HG03139 (cell line): ENCODE measurements around the gene HMX2.
"Not testable (repeated sequence)": the region's sequence is repeated elsewhere in the genome, so short reads cannot be mapped to it uniquely, and the experiment has no call there.

ENCODE experiments used
- ATAC-seq: cut with Tn5 transposase; IDR thresholded peaks from one replicate; pipeline ENCODE4 v1.9.1; 2021; ENCODE audit not compliant: unreplicated experiment

The HMX2 gene

GRCh38 chr10:123150986-123151736 is 3.2 kb downstream of the HMX2 start:
- no peak for ATAC-seq

GRCh38 chr10:123151737-123152135 is 3.8 kb downstream of the HMX2 start:
- no peak for ATAC-seq

GRCh38 chr10:123153486-123154091 is 5.7 kb downstream of the HMX2 start:
- no peak for ATAC-seq

GRCh38 chr10:123154092-123154710 is 6.3 kb downstream of the HMX2 start, which contains the start of gene BUB3:
TSS of gene BUB3 (plus strand) at chr10:123154402. CDS start at chr10:123154918, 516 bp downstream.
- ATAC-seq: peak; percentile 90

GRCh38 chr10:123154711-123155505 is 7.0 kb downstream of the HMX2 start:
- peak; percentile 36 for ATAC-seq

GRCh38 chr10:123156078-123156477 is 8.1 kb downstream of the HMX2 start:
- ATAC-seq: no peak

- no peak for ATAC-seq
These were observed 9.3 kb downstream of the HMX2 start for GRCh38 chr10:123157210-123157609.

- no peak for ATAC-seq
These were observed 10.7 kb downstream of the HMX2 start for GRCh38 chr10:123158682-123159081.

GRCh38 chr10:123160311-123160980 is 12.5 kb downstream of the HMX2 start:
- ATAC-seq: no peak

GRCh38 chr10:123164319-123164718 is 16.4 kb downstream of the HMX2 start:
- no peak for ATAC-seq

- ATAC-seq: no peak
These were observed 17.6 kb downstream of the HMX2 start for GRCh38 chr10:123165445-123166072.

- no peak for ATAC-seq
These were observed 18.7 kb downstream of the HMX2 start for GRCh38 chr10:123166618-123167017.

GRCh38 chr10:123170961-123171360 is 23.0 kb downstream of the HMX2 start:
- no peak for ATAC-seq

GRCh38 chr10:123171616-123172015 is 23.7 kb downstream of the HMX2 start:
- ATAC-seq: not testable (repeated sequence)

GRCh38 chr10:123175389-123176387 is 27.8 kb downstream of the HMX2 start:
- ATAC-seq: no peak

GRCh38 chr10:123178390-123178789 is 30.5 kb downstream of the HMX2 start:
- not testable (repeated sequence) for ATAC-seq

GRCh38 chr10:123180101-123181090 is 32.5 kb downstream of the HMX2 start:
- no peak for ATAC-seq

- no peak for ATAC-seq
These were observed 35.8 kb downstream of the HMX2 start for GRCh38 chr10:123183724-123184123.
